Central memory CD8-positive, alpha-beta T cell (primary cell): Measurements from ENCODE around the gene RNF166.

Experiments
- ATAC-seq: fragments of 150-1000 bp; cut with Tn5 transposase; replicated peaks from 2 replicates; pipeline ENCODE4 v1.10.0; 2022; ENCODE audit warnings: mild to moderate bottlenecking, moderate FRiP score, moderate number of reproducible peaks; ENCODE audit not compliant: poor library complexity, severe bottlenecking; ENCODE audit errors: extremely low read depth
- DNase-seq, 2 donors: peaks; one replicate each; pipeline ENCODE4 v3.0.0; 2021; ENCODE audit warnings: low spot score in 2 of 2
- H3K27ac Mint-ChIP-seq: one replicate; pipeline ENCODE4 v1.8.0; 2022; ENCODE audit warnings: low read depth, mild to moderate bottlenecking, moderate library complexity, mixed read lengths
- H3K27me3 Mint-ChIP-seq: one replicate; pipeline ENCODE4 v1.8.0; 2022; ENCODE audit warnings: mixed read lengths
- H3K36me3 Mint-ChIP-seq: one replicate; pipeline ENCODE4 v1.8.0; 2022; ENCODE audit warnings: mild to moderate bottlenecking, moderate library complexity, mixed read lengths; ENCODE audit not compliant: insufficient read depth
- H3K4me1 Mint-ChIP-seq: one replicate; pipeline ENCODE4 v1.8.0; 2022; ENCODE audit warnings: mixed read lengths
- H3K4me3 Mint-ChIP-seq: one replicate; pipeline ENCODE4 v1.8.0; 2022; ENCODE audit warnings: mild to moderate bottlenecking, moderate library complexity, mixed read lengths
- H3K9me3 Mint-ChIP-seq: one replicate; pipeline ENCODE4 v1.8.0; 2022; ENCODE audit warnings: mixed read lengths

Gene RNF166

GRCh38 chr16:88725609-88726407, 19.6 kb upstream of the RNF166 start:
- H3K9me3 Mint-ChIP-seq, result no peaks in the 10 kb centered on the region
- H3K36me3 Mint-ChIP-seq, result peaks cover 26% of the 10 kb centered on the region
- ATAC-seq (no peak), DNase-seq (no peak)
- no peaks in the 10 kb centered on the region for H3K27me3 Mint-ChIP-seq
- H3K4me3 Mint-ChIP-seq, result no peak overlapping the region
- peak overlapping the region; percentile 53 for H3K27ac Mint-ChIP-seq
- no peaks in the 10 kb centered on the region for H3K4me1 Mint-ChIP-seq

- Mint-ChIP-seq H3K27me3 (no peaks in the 10 kb centered on the region), H3K9me3 (no peaks in the 10 kb centered on the region), H3K4me3 (no peak overlapping the region), H3K27ac (no peak overlapping the region), H3K4me1 (no peaks in the 10 kb centered on the region), H3K36me3 (peaks cover 30% of the 10 kb centered on the region)
- DNase-seq (no peak), ATAC-seq (no peak)
Measured at GRCh38 chr16:88724855-88725555, 18.8 kb upstream of the RNF166 start.

- Mint-ChIP-seq H3K9me3 (no peaks in the 10 kb centered on the region), H3K27me3 (no peaks in the 10 kb centered on the region), H3K27ac (no peak overlapping the region), H3K4me1 (no peaks in the 10 kb centered on the region), H3K36me3 (peaks cover 33% of the 10 kb centered on the region), H3K4me3 (no peak overlapping the region)
- ATAC-seq (no peak), DNase-seq (no peak)
Measured at GRCh38 chr16:88723911-88724310, 17.7 kb upstream of the RNF166 start.

GRCh38 chr16:88723507-88723887, 17.3 kb upstream of the RNF166 start:
- H3K27me3 Mint-ChIP-seq, result no peaks in the 10 kb centered on the region
- H3K4me1 Mint-ChIP-seq, result no peaks in the 10 kb centered on the region
- H3K27ac Mint-ChIP-seq, result no peak overlapping the region
- no peaks in the 10 kb centered on the region for H3K9me3 Mint-ChIP-seq
- peaks cover 33% of the 10 kb centered on the region for H3K36me3 Mint-ChIP-seq
- no peak for ATAC-seq
- H3K4me3 Mint-ChIP-seq, result no peak overlapping the region
- no peak for DNase-seq

- Mint-ChIP-seq H3K4me1 (no peaks in the 10 kb centered on the region), H3K4me3 (no peak overlapping the region), H3K27ac (no peak overlapping the region), H3K9me3 (no peaks in the 10 kb centered on the region), H3K27me3 (no peaks in the 10 kb centered on the region), H3K36me3 (peaks cover 35% of the 10 kb centered on the region)
- DNase-seq (no peak), ATAC-seq (no peak)
Measured at GRCh38 chr16:88722784-88723506, 16.7 kb upstream of the RNF166 start.

GRCh38 chr16:88721815-88722755, 15.9 kb upstream of the RNF166 start:
- no peaks in the 10 kb centered on the region for H3K4me1 Mint-ChIP-seq
- H3K9me3 Mint-ChIP-seq, result no peaks in the 10 kb centered on the region
- H3K36me3 Mint-ChIP-seq, result peaks cover 34% of the 10 kb centered on the region
- no peaks in the 10 kb centered on the region for H3K27me3 Mint-ChIP-seq
- no peak overlapping the region for H3K27ac Mint-ChIP-seq
- DNase-seq (no peak), ATAC-seq (no peak)
- no peak overlapping the region for H3K4me3 Mint-ChIP-seq

- ATAC-seq (no peak), DNase-seq (no peak)
- Mint-ChIP-seq H3K4me3 (no peak overlapping the region), H3K4me1 (no peaks in the 10 kb centered on the region), H3K27ac (no peak overlapping the region), H3K9me3 (no peaks in the 10 kb centered on the region), H3K27me3 (no peaks in the 10 kb centered on the region), H3K36me3 (peaks cover 35% of the 10 kb centered on the region)
Measured at GRCh38 chr16:88721236-88721635, 15.0 kb upstream of the RNF166 start.

- peak overlapping the region; percentile 59 for H3K27ac Mint-ChIP-seq
- ATAC-seq, result no peak
Measured at GRCh38 chr16:88720396-88720970, 14.3 kb upstream of the RNF166 start.

GRCh38 chr16:88719933-88720296, 13.7 kb upstream of the RNF166 start:
- no peaks in the 10 kb centered on the region for H3K27me3 Mint-ChIP-seq
- ATAC-seq, result no peak

More at GRCh38 chr16:88720396-88720970, 14.3 kb upstream of the RNF166 start:
- H3K4me1 Mint-ChIP-seq, result no peaks in the 10 kb centered on the region
- peaks cover 33% of the 10 kb centered on the region for H3K36me3 Mint-ChIP-seq
- DNase-seq, result no peak
- H3K4me3 Mint-ChIP-seq, result peak overlapping the region; percentile 52
- no peaks in the 10 kb centered on the region for H3K27me3 Mint-ChIP-seq
- no peaks in the 10 kb centered on the region for H3K9me3 Mint-ChIP-seq

GRCh38 chr16:88719267-88719932, 13.2 kb upstream of the RNF166 start:
- no peaks in the 10 kb centered on the region for H3K27me3 Mint-ChIP-seq
- no peak for ATAC-seq
- no peak overlapping the region for H3K4me3 Mint-ChIP-seq
- H3K36me3 Mint-ChIP-seq, result peaks cover 31% of the 10 kb centered on the region
- no peak for DNase-seq
- H3K27ac Mint-ChIP-seq, result no peak overlapping the region
- no peaks in the 10 kb centered on the region for H3K4me1 Mint-ChIP-seq
- H3K9me3 Mint-ChIP-seq, result no peaks in the 10 kb centered on the region

More at GRCh38 chr16:88719933-88720296, 13.7 kb upstream of the RNF166 start:
- peaks cover 33% of the 10 kb centered on the region for H3K36me3 Mint-ChIP-seq
- peak overlapping the region; percentile 52 for H3K4me3 Mint-ChIP-seq
- peak overlapping the region; percentile 59 for H3K27ac Mint-ChIP-seq
- DNase-seq, result no peak
- H3K4me1 Mint-ChIP-seq, result no peaks in the 10 kb centered on the region
- no peaks in the 10 kb centered on the region for H3K9me3 Mint-ChIP-seq

- Mint-ChIP-seq H3K27me3 (no peaks in the 10 kb centered on the region), H3K4me1 (no peaks in the 10 kb centered on the region), H3K36me3 (peaks cover 38% of the 10 kb centered on the region), H3K4me3 (no peak overlapping the region), H3K27ac (no peak overlapping the region), H3K9me3 (no peaks in the 10 kb centered on the region)
- ATAC-seq, result no peak
- DNase-seq, result no peak
Measured at GRCh38 chr16:88718178-88718577, 12.0 kb upstream of the RNF166 start.
